ENCODE results near the gene POLDIP3. TPM values are rescaled to one million over a fixed set of nuclear protein-coding genes. Genes with fewer than 3 reads are reported as not detected.

Gene POLDIP3
- total and polyA plus RNA-seq, 2 donors (not counting 3 experiments of a cell fraction or from before 2014, with no cell fraction given) = 29.3 to 60.4 TPM

DNA sequence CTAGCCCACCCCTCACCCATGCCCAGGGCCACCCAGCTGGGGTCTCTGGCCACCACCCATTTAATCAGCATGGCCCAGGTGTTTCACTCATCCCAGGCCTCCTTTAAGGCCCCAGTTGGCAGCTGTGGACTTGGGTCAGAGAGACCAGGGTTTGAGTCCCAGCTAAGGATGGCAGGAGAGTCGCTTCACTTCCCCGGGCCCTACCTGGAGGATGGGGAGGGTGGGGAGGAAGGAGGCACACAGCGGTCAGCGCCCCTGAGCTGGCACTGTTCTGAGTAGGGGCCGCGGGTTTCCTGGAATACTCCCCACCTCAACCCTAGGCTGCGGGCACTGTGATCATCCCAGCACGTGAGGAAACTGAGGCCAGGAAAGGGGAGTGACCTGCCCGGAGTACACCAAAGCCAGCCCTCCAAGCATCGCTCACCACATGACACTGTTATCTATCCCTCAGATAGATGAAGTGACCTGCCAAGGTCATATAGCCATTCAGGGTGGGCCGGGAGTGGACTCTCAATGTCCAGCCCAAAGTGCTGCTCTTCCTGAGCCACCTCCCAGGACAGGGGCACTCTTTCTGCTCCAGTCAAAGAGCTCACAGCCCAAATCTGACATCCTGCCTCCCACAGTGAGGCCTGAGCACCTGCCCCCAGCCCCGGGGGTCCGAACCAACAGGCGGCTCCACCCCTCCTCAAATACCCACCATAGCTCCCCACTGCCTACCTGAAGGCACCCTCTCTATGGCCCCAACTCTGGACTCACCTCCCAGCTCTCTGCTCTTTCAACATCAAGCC is 29.1 kb upstream of the POLDIP3 start:
- Histone ChIP-seq H3K4me3 (replicated peaks in 1 of 3; ENCODE audit: insufficient read depth in 1 of 3, low read depth in 1 of 3, low read length in 3 of 3) (no peak overlapping the region), H3K4me1 (ENCODE audit: control insufficient read depth, extremely low read depth, insufficient read depth, low read length) (peaks cover 39% of the 10 kb centered on the region), H3K9me3 (replicated peaks; ENCODE audit: control insufficient read depth, insufficient read depth, low read length) (no peaks in the 10 kb centered on the region), H3K4me2 (ENCODE audit: insufficient read depth, low read length) (no peak overlapping the region), H4K20me1 (replicated peaks; ENCODE audit: control insufficient read depth, extremely low read depth, insufficient read depth, low read length) (no peaks in the 10 kb centered on the region), H3K9me1 (replicated peaks; ENCODE audit: control insufficient read depth, extremely low read depth, insufficient read depth, low read length) (no peaks in the 10 kb centered on the region), H3K27ac (ENCODE audit: insufficient read depth, low read depth, low read length) (peak overlapping the region; percentile 25), H3K27me3 (ENCODE audit: control insufficient read depth in 2 of 2, insufficient read depth in 2 of 2, low read length in 2 of 2) (no peaks in the 10 kb centered on the region), H2AFZ (ENCODE audit: low read depth, low read length) (no peak overlapping the region), H3K79me2 (ENCODE audit: control insufficient read depth, insufficient read depth, low read length) (peaks cover 74% of the 10 kb centered on the region), H3K9ac (replicated peaks; ENCODE audit: extremely low read depth, insufficient read depth, low read length) (no peak overlapping the region), H3K36me3 (ENCODE audit: control insufficient read depth in 2 of 2, extremely low read depth in 1 of 2, insufficient read depth in 2 of 2, low read length in 2 of 2) (no peaks in the 10 kb centered on the region)
- no TSS peak for BruUV-seq (replicated peaks)
- TF ChIP-seq FOS (IDR thresholded peaks at IDR 0.05; ENCODE audit: borderline replicate concordance, insufficient read depth, low read length) (no peak), JUN (IDR thresholded peaks at IDR 0.05; ENCODE audit: borderline replicate concordance, insufficient read depth, insufficient read length, low read depth) (no peak), EZH2 (IDR thresholded peaks at IDR 0.05; ENCODE audit: borderline replicate concordance, low read depth, low read length, severe bottlenecking) (no peak), GATA2 (IDR thresholded peaks at IDR 0.05; ENCODE audit: insufficient read depth, insufficient read length, low read depth, low read length) (no peak), POLR2A (IDR thresholded peaks at IDR 0.05; ENCODE audit: low read depth, low read length) (no peak), POLR2AphosphoS5 (IDR thresholded peaks at IDR 0.05; ENCODE audit: insufficient read depth, low read depth, low read length) (no peak), MYC (IDR thresholded peaks at IDR 0.05; ENCODE audit: low read depth, low read length) (no peak)
- TF ChIP-seq, protein P1, sequence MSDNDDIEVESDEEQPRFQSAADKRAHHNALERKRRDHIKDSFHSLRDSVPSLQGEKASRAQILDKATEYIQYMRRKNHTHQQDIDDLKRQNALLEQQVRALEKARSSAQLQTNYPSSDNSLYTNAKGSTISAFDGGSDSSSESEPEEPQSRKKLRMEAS (IDR thresholded peaks at IDR 0.05; ENCODE audit: insufficient read depth, insufficient read length) = no peak
- TF ChIP-seq, protein P2, sequence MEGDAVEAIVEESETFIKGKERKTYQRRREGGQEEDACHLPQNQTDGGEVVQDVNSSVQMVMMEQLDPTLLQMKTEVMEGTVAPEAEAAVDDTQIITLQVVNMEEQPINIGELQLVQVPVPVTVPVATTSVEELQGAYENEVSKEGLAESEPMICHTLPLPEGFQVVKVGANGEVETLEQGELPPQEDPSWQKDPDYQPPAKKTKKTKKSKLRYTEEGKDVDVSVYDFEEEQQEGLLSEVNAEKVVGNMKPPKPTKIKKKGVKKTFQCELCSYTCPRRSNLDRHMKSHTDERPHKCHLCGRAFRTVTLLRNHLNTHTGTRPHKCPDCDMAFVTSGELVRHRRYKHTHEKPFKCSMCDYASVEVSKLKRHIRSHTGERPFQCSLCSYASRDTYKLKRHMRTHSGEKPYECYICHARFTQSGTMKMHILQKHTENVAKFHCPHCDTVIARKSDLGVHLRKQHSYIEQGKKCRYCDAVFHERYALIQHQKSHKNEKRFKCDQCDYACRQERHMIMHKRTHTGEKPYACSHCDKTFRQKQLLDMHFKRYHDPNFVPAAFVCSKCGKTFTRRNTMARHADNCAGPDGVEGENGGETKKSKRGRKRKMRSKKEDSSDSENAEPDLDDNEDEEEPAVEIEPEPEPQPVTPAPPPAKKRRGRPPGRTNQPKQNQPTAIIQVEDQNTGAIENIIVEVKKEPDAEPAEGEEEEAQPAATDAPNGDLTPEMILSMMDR (IDR thresholded peaks at IDR 0.05; ENCODE audit: extremely low read depth in 1 of 2, insufficient read depth in 1 of 2, low read depth in 1 of 2, low read length in 2 of 2) = no peak
- intact Hi-C loops (cut with micrococcal nuclease) (no loop called here), dilution Hi-C loops (cut with MboI; ENCODE audit: extremely low pct_ligation_motif_present, low sequenced_read_pairs) (no loop called here)
- no peak for FAIRE-seq
- DNase-seq (ENCODE audit: low read depth, low spot score) = no peak
- CTCF ChIA-PET = interaction anchor here (0.9 to 1.5 kb wide), 3 partner anchors 8 to 22 kb away, joined by 5 to 6 read pairs (median 5); no protein-coding TSS in a partner anchor
- POLR2A ChIA-PET = interaction anchor here (0.9 kb wide), 1 partner anchor 29 kb away, joined by 3 read pairs; the partner anchor contains the start of gene POLDIP3
